Psoas muscle (tissue), 8 donors: Measurements from ENCODE around the gene ERFL. TPM values are rescaled to one million over a fixed set of nuclear protein-coding genes. Genes with fewer than 3 reads are reported as not detected.

Source experiments
- ATAC-seq, 4 donors: fragments of 200-7000 bp; cut with Tn5 transposase; one replicate each; pipeline ENCODE4 v1.9.1; 2020; ENCODE audit warnings: moderate library complexity in 3 of 4, mild to moderate bottlenecking in 2 of 4
- DNase-seq, 2 donors: peaks; one replicate each; pipeline ENCODE4 v3.0.0-alpha.2; 2020
- H3K27ac ChIP-seq: fragments of 200-600 bp; one replicate; pipeline ENCODE4 v1.8.0; 2022
- H3K27me3 ChIP-seq, 3 donors: fragments of 200-600 bp in 1 of 3; one replicate each; pipeline versions ENCODE4 v1.6.1 to v1.8.0; 2013 to 2022; ENCODE audit warnings: low read length in 2 of 3, mild to moderate bottlenecking in 2 of 3, moderate library complexity in 1 of 3; ENCODE audit not compliant: insufficient read depth in 3 of 3
- H3K36me3 ChIP-seq, 2 donors: fragments of 200-600 bp in 1 of 2; one replicate each; pipeline versions ENCODE4 v1.6.1 to v1.8.0; 2013 to 2022; ENCODE audit warnings: low read depth in 1 of 2, mild to moderate bottlenecking in 1 of 2, moderate library complexity in 1 of 2; ENCODE audit not compliant: insufficient read depth in 1 of 2
- H3K4me1 ChIP-seq: fragments of 200-600 bp; one replicate; pipeline ENCODE4 v1.8.0; 2022
- H3K4me3 ChIP-seq: fragments of 200-600 bp; one replicate; pipeline ENCODE4 v1.8.0; 2022; ENCODE audit warnings: mild to moderate bottlenecking
- H3K9me3 ChIP-seq: fragments of 200-600 bp; one replicate; pipeline ENCODE4 v1.8.0; 2022
- CTCF ChIP-seq: fragments of 200-600 bp; IDR thresholded peaks from one replicate; pipeline ENCODE4 v1.8.0; 2022; ENCODE audit warnings: antibody characterized with exemption
- WGBS, 3 donors: extraction: QIAGEN DNeasy Blood & Tissue Kit; methylation state at CpG; one replicate each; pipeline versions ENCODE4 v1.1.6 to v1.1.7; 2013; 5-methylcytosine and 5-hydroxymethylcytosine counted together
- intact Hi-C, 2 donors: fragments of 100-400 bp; cut with DNase I; formaldehyde crosslinking; loops; one replicate each; pipeline versions ENCODE4 v1.11.0 to v1.14.2; 2022
- polyA plus RNA-seq, 3 donors: library from polyadenylated mRNA; stranded (reverse); fragments of 200-250 nt; gene quantifications; one replicate each; pipeline ENCODE4 v1.2.3, GENCODE V29; 2013
- total RNA-seq, 4 donors: library from RNA; stranded (reverse); fragmentation: NEBNext Ultra II Directional in 2 of 4; extraction: Animal tissue kit (Norgen Biotek cat#: 25700) in 2 of 4; gene quantifications; one replicate each; pipeline versions ENCODE4 v1.2.1 to v1.2.4, GENCODE V29; 2021 to 2023
- donor health status: healthy with polysubstance abuse.
- donor health status: DM: no; HTN: no; CAD: no; lungs with moderate emphysema.
- donor health status: Bipolar disorder and iron deficiency.
- donor health status: healthy.
- donor health status: DM: yes; HTN: yes; CAD: no.
- donor health status: DM: no; HTN: no; CAD: no.
- donor health status: DM: no; HTN: no; CAD: no.
- donor health status: DM: yes; HTN: yes; CAD: no.

The ERFL gene
- total and polyA plus RNA-seq, 7 donors = 0.03 TPM; not detected in 6

- Histone ChIP-seq H3K27me3 (peaks cover 3 to 73% (median 37%) of the 10 kb centered on the region in 3 donors), H3K9me3 (no peaks in the 10 kb centered on the region), H3K4me3 (no peak overlapping the region), H3K4me1 (peaks cover 3% of the 10 kb centered on the region), H3K27ac (no peak overlapping the region), H3K36me3 (no peaks in the 10 kb centered on the region)
- WGBS, 3 donors = 53 to 62% (median 54%) methylated on average over 9 to 15 of the region's 15 CpGs
- TF ChIP-seq CTCF = no peak
- intact Hi-C loops = no loop called here
- no peak for DNase-seq
- no peak for ATAC-seq
These were observed 8.7 kb upstream of the ERFL start for GRCh38 chr19:41936961-41937360.

- Histone ChIP-seq H3K4me1 (peaks cover 3% of the 10 kb centered on the region), H3K9me3 (no peaks in the 10 kb centered on the region), H3K4me3 (no peak overlapping the region), H3K27me3 (peaks cover under 1 to 72% (median 33%) of the 10 kb centered on the region in 3 donors), H3K36me3 (no peaks in the 10 kb centered on the region), H3K27ac (no peak overlapping the region)
- no peak for DNase-seq
- 59 to 66% (median 66%) methylated on average over 8 of the region's 8 CpGs for WGBS, 3 donors
- no peak for TF ChIP-seq CTCF
- intact Hi-C loops = no loop called here
- ATAC-seq = no peak
These were observed 8.2 kb upstream of the ERFL start for GRCh38 chr19:41936416-41936850.

- intact Hi-C loops = no loop called here
- DNase-seq (no peak), ATAC-seq (no peak)
- H3K4me3 ChIP-seq = no peak overlapping the region
- no peak for TF ChIP-seq CTCF
- peaks cover 0 to 72% (median 30%) of the 10 kb centered on the region in 3 donors for H3K27me3 ChIP-seq
- no peak overlapping the region for H3K27ac ChIP-seq
- WGBS, 3 donors = 10 to 20% (median 12%) methylated on average over 23 to 26 of the region's 26 CpGs
- no peaks in the 10 kb centered on the region for H3K4me1 ChIP-seq
- H3K36me3 ChIP-seq = no peaks in the 10 kb centered on the region
- H3K9me3 ChIP-seq = no peaks in the 10 kb centered on the region
These were observed 7.6 kb upstream of the ERFL start for GRCh38 chr19:41935760-41936415.

- Histone ChIP-seq H3K36me3 (no peaks in the 10 kb centered on the region), H3K27me3 (peaks cover 0 to 72% (median 29%) of the 10 kb centered on the region in 3 donors), H3K27ac (no peak overlapping the region), H3K4me3 (no peak overlapping the region), H3K9me3 (no peaks in the 10 kb centered on the region), H3K4me1 (no peaks in the 10 kb centered on the region)
- peak; percentile 67 for TF ChIP-seq CTCF
- intact Hi-C loops = loop anchor here in 1 of 2 donors (5.0 kb wide), 1 partner anchor 58 kb away; the partner anchor contains the start of gene CD79A
- DNase-seq = peak; percentile 58 to 75
- 21 to 24% (median 21%) methylated on average over 7 of the region's 7 CpGs for WGBS, 3 donors
- ATAC-seq = peak; percentile 53 to 80 (median 66)
These were observed 6.7 kb upstream of the ERFL start for GRCh38 chr19:41934849-41935374.
